T-helper 1 cell treated with Interleukin-12 subunit alpha and Interleukin-12 subunit beta and Interleukin-4 antibody, amounts not matched to agents 30 ng/mL and 1 ng/mL, for 36 hours (primary cell): ENCODE results near the gene GRM4. TPM values are rescaled to one million over a fixed set of nuclear protein-coding genes. Genes with fewer than 3 reads are reported as not detected.

ENCODE experiments used
- intact Hi-C: fragments of 100-400 bp; cut with micrococcal nuclease; formaldehyde crosslinking; loops from one replicate; pipeline ENCODE4 v1.15.1; 2024
- total RNA-seq: library from RNA; stranded (reverse); gene quantifications from 2 replicates; pipeline ENCODE4 v1.2.3, GENCODE V29; 2022

The GRM4 gene
- total RNA-seq, 1 donor from 2014 or later = not detected

- intact Hi-C loops = no loop called here
Measured at GRCh38 chr6:34090529-34090928, 55.4 kb downstream of the GRM4 start.

GRCh38 chr6:34086558-34086957, 59.3 kb downstream of the GRM4 start:
- intact Hi-C loops = no loop called here

- intact Hi-C loops = no loop called here
Measured at GRCh38 chr6:34085453-34086170, 60.3 kb downstream of the GRM4 start.

- intact Hi-C loops = no loop called here
Measured at GRCh38 chr6:34084591-34085290, 61.1 kb downstream of the GRM4 start.

- intact Hi-C loops = no loop called here
Measured at GRCh38 chr6:34082864-34083626, 62.8 kb downstream of the GRM4 start.

- intact Hi-C loops = no loop called here
Measured at GRCh38 chr6:34082348-34082747, 63.5 kb downstream of the GRM4 start.

GRCh38 chr6:34080357-34080756, 65.5 kb downstream of the GRM4 start:
- intact Hi-C loops = no loop called here

- intact Hi-C loops = no loop called here
Measured at GRCh38 chr6:34079899-34080298, 66.0 kb downstream of the GRM4 start.

- intact Hi-C loops = no loop called here
Measured at GRCh38 chr6:34075906-34076305, 70.0 kb downstream of the GRM4 start.

GRCh38 chr6:34074064-34074742, 71.7 kb downstream of the GRM4 start:
- intact Hi-C loops = no loop called here

GRCh38 chr6:34073540-34073939, 72.3 kb downstream of the GRM4 start:
- intact Hi-C loops = no loop called here

- intact Hi-C loops = no loop called here
Measured at GRCh38 chr6:34072727-34073126, 73.2 kb downstream of the GRM4 start.

GRCh38 chr6:34071884-34072379, 74.0 kb downstream of the GRM4 start:
- intact Hi-C loops = no loop called here

GRCh38 chr6:34071136-34071883, 74.6 kb downstream of the GRM4 start:
- intact Hi-C loops = no loop called here

- intact Hi-C loops = no loop called here
Measured at GRCh38 chr6:34070315-34071135, 75.4 kb downstream of the GRM4 start.

- intact Hi-C loops = no loop called here
Measured at GRCh38 chr6:34068462-34069044, 77.3 kb downstream of the GRM4 start.

GRCh38 chr6:34067814-34068213, 78.1 kb downstream of the GRM4 start:
- intact Hi-C loops = no loop called here

- intact Hi-C loops = no loop called here
Measured at GRCh38 chr6:34066772-34067770, 78.8 kb downstream of the GRM4 start.
